HepG2 (cell line): Measurements from ENCODE around the gene SETSIP. TPM values are rescaled to one million over a fixed set of nuclear protein-coding genes. Genes with fewer than 3 reads are reported as not detected.

Experiments
- ATAC-seq: fragments of 200-7000 bp; cut with Tn5 transposase; 3 replicates; pipeline ENCODE4 v1.9.1; 2020; ENCODE audit warnings: mild to moderate bottlenecking, moderate library complexity
- BruUV-seq: library from RNA; stranded (reverse); fragments of 400-500 nt; replicated peaks from 2 replicates; lab custom pipeline; 2021; lab: Mats Ljungman, UMichigan
- CTCF ChIA-PET: fragments of 300-600 bp; formaldehyde crosslinking; extraction: SDS; loops from one replicate; lab custom pipeline; 2021; ENCODE audit warnings: low total read pairs, inconsistent platforms, low intra/inter-chr PET ratio; lab: Yijun Ruan, JAX
- POLR2A ChIA-PET: fragments of 350-600 bp; sonication (Branson Sonifier 250); formaldehyde crosslinking; loops from one replicate; lab custom pipeline; 2020; ENCODE audit warnings: antibody characterized with exemption, inconsistent platforms; lab: Yijun Ruan, JAX
- DNase-seq: peaks from one replicate; pipeline ENCODE4 v3.0.0-alpha.2; 2015; ENCODE audit warnings: low spot score
- FAIRE-seq: peaks from 3 replicates; lab custom pipeline; 2011; peaks lifted over from hg19 to GRCh38; lab: Jason Lieb, UNC
- H2AFZ ChIP-seq: one replicate; pipeline ENCODE4 v1.6.1; 2011; ENCODE audit warnings: low read length, inconsistent platforms
- H3K27ac ChIP-seq: fragments of 300-600 bp; 3 replicates; pipeline ENCODE4 v1.8.0; 2011; ENCODE audit warnings: mixed run types, mild to moderate bottlenecking, mixed read lengths, low read length, inconsistent platforms; ENCODE audit not compliant: insufficient read depth; ENCODE audit errors: extremely low read length
- H3K27me3 ChIP-seq, 2 experiments: fragments of 200-600 bp in 1 of 2; 2 replicates in 1 of 2; 3 replicates in 1 of 2; pipeline versions ENCODE4 v1.6.0 to v1.8.0; 2011; ENCODE audit warnings: low read length in 2 of 2, mild to moderate bottlenecking in 2 of 2, moderate library complexity in 2 of 2, inconsistent platforms in 1 of 2; ENCODE audit not compliant: insufficient read depth in 2 of 2, control insufficient read depth in 1 of 2
- H3K36me3 ChIP-seq, 2 experiments: fragments of 200-600 bp in 1 of 2; replicated peaks in 1 of 2; 2 replicates in 1 of 2; 3 replicates in 1 of 2; pipeline versions ENCODE4 v1.5.1 to v1.8.0; 2011; ENCODE audit warnings: low read length in 2 of 2, inconsistent platforms in 1 of 2; ENCODE audit not compliant: insufficient read depth in 2 of 2, control insufficient read depth in 1 of 2
- H3K4me1 ChIP-seq: 2 replicates; pipeline ENCODE4 v1.5.1; 2012; ENCODE audit warnings: low read length, inconsistent platforms; ENCODE audit not compliant: insufficient read depth
- H3K4me2 ChIP-seq: 2 replicates; pipeline ENCODE4 v1.6.0; 2011; ENCODE audit warnings: low read depth, low read length, inconsistent platforms
- H3K4me3 ChIP-seq, 3 experiments: fragments of 200-600 bp in 1 of 3; sonication (generic), shearing (Covaris generic) in 1 of 3; replicated peaks in 1 of 3; 2 replicates each; pipeline ENCODE4 v1.5.1; 2011 to 2016; ENCODE audit warnings: low read length in 3 of 3, inconsistent platforms in 2 of 3, low read depth in 2 of 3, mild to moderate bottlenecking in 2 of 3, control low read depth in 1 of 3, mixed read lengths in 1 of 3; ENCODE audit not compliant: insufficient read depth in 1 of 3
- H3K79me2 ChIP-seq: one replicate; pipeline ENCODE4 v1.6.1; 2011; ENCODE audit warnings: low read length, inconsistent platforms; ENCODE audit not compliant: insufficient read depth
- H3K9ac ChIP-seq: 2 replicates; pipeline ENCODE4 v1.6.0; 2011; ENCODE audit warnings: mild to moderate bottlenecking, low read depth, low read length, inconsistent platforms; ENCODE audit not compliant: insufficient read depth
- H3K9me3 ChIP-seq: 2 replicates; pipeline ENCODE4 v1.5.1; 2012; ENCODE audit warnings: mild to moderate bottlenecking, low read length
- H4K20me1 ChIP-seq: 2 replicates; pipeline ENCODE4 v1.6.0; 2011; ENCODE audit warnings: inconsistent platforms, mild to moderate bottlenecking, low read length, moderate library complexity; ENCODE audit not compliant: insufficient read depth
- AHR ChIP-seq: IDR thresholded peaks from 2 replicates; pipeline ENCODE4 v1.6.1; 2018; ENCODE audit warnings: missing genetic modification reagents, missing compliant biosample characterization
- ELF3 ChIP-seq: IDR thresholded peaks from 2 replicates; pipeline ENCODE4 v1.6.1; 2016; ENCODE audit warnings: missing genetic modification reagents, missing compliant biosample characterization
- JDP2 ChIP-seq: sonication (generic); formaldehyde crosslinking; IDR thresholded peaks from 2 replicates; pipeline ENCODE4 v1.8.1; 2022; ENCODE audit warnings: missing genetic modification reagents, borderline replicate concordance
- MED8 ChIP-seq: sonication (generic); formaldehyde crosslinking; IDR thresholded peaks from 2 replicates; pipeline ENCODE4 v1.8.1; 2023; ENCODE audit warnings: mild to moderate bottlenecking, missing genetic modification reagents; ENCODE audit not compliant: insufficient replicate concordance
- PHF21A ChIP-seq: sonication (generic); formaldehyde crosslinking; IDR thresholded peaks from 2 replicates; pipeline ENCODE4 v1.5.0; 2020; ENCODE audit warnings: mild to moderate bottlenecking, missing genetic modification reagents
- TCF7L2 ChIP-seq: IDR thresholded peaks from 2 replicates; pipeline ENCODE4 v1.6.1; 2011; ENCODE audit warnings: mild to moderate bottlenecking, low read depth, low read length, moderate library complexity
- ZFP62 ChIP-seq: sonication (generic); formaldehyde crosslinking; IDR thresholded peaks from 2 replicates; pipeline ENCODE4 v1.4.0; 2020; ENCODE audit warnings: missing genetic modification reagents
- ZNF12 ChIP-seq: sonication (generic); formaldehyde crosslinking; IDR thresholded peaks from 2 replicates; pipeline ENCODE4 v1.5.0; 2020; ENCODE audit warnings: missing genetic modification reagents
- ZNF619 ChIP-seq: sonication (generic); formaldehyde crosslinking; IDR thresholded peaks from 2 replicates; pipeline ENCODE4 v1.4.0; 2020; ENCODE audit warnings: mild to moderate bottlenecking, missing genetic modification reagents
- ZNF670 ChIP-seq: sonication (generic); formaldehyde crosslinking; IDR thresholded peaks from 2 replicates; pipeline ENCODE4 v1.8.0; 2022; ENCODE audit warnings: mild to moderate bottlenecking, missing genetic modification reagents, borderline replicate concordance
- WGBS: methylation state at CpG from one replicate; pipeline ENCODE4 v1.1.6; 2017; ENCODE audit warnings: low lambda C conversion rate; 5-methylcytosine and 5-hydroxymethylcytosine counted together
- in situ Hi-C: cut with HindIII; loops from 2 replicates; pipeline ENCODE4 v1.10.0; 2017; ENCODE audit warnings: low pct_unique_long_range_greater_than_20kb; ENCODE audit not compliant: extremely low pct_ligation_motif_present
- intact Hi-C: fragments of 100-400 bp; cut with micrococcal nuclease; formaldehyde crosslinking; loops from one replicate; pipeline ENCODE4 v1.10.0; 2022; ENCODE audit not compliant: unreplicated experiment
- polyA plus RNA-seq, 8 experiments: library from polyadenylated mRNA; depleted of rRNA in 3 of 8; stranded (reverse) in 7 of 8; unstranded in 1 of 8; fragments of >200 nt; fragmentation: Illumina TruSeq in 4 of 8; extraction: Trizol in 4 of 8; gene quantifications; 2 replicates each; pipeline versions ENCODE4 v1.2.1 to v1.2.3, GENCODE V29; 2011 to 2016; ENCODE audit warnings: low read depth in 4 of 8, missing spikeins in 1 of 8, mixed read lengths in 1 of 8; ENCODE audit not compliant: insufficient read depth in 1 of 8
- total RNA-seq, 5 experiments: library from RNA; depleted of rRNA; stranded (reverse); fragments of >200 nt; fragmentation: Illumina TruSeq; extraction: Trizol; gene quantifications; 2 replicates each; pipeline ENCODE4 v1.2.3, GENCODE V29; 2016; ENCODE audit warnings: low read depth in 1 of 5
- TF ChIP-seq, protein P1 (sequence below): sonication (generic); formaldehyde crosslinking; IDR thresholded peaks from 2 replicates; pipeline ENCODE4 v1.5.1; 2020; ENCODE audit warnings: missing genetic modification reagents, mild to moderate bottlenecking, borderline replicate concordance
- TF ChIP-seq, protein P2 (sequence below): sonication (generic); formaldehyde crosslinking; IDR thresholded peaks from 2 replicates; pipeline ENCODE4 v1.5.1; 2020; ENCODE audit warnings: mild to moderate bottlenecking, missing genetic modification reagents, moderate library complexity

Gene SETSIP
- total and polyA plus RNA-seq, 2 of the 13 experiments (the other 11 are each of a cell fraction or from before 2014, with no cell fraction given): not detected

DNA sequence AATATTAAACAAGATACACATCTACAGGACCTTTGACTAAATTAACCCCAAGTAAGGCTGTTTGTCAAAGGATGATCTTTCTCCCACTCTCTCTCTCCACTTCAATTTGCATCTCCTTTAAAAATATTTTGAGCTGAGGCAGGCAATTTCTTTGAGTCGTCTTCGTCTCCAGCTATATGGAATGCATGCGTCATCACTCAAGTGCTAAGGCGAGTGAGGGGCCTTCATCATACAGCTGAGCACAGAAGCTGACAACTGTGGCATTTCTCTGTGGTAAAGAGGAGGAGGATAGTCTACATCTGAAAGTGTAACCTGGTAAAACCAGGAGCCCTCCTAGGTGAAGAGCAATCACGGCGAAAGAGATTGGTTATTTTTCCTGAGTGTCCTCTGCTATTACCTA, 37.8 kb downstream of the SETSIP start:
- ATAC-seq (no peak), FAIRE-seq (no peak), DNase-seq (no peak)
- POLR2A ChIA-PET: no interaction called here
- no peak overlapping the region for H3K4me3 ChIP-seq
- H3K36me3 ChIP-seq: no peaks in the 10 kb centered on the region
- no peaks in the 10 kb centered on the region for H3K79me2 ChIP-seq
- peaks cover 14% of the 10 kb centered on the region for H3K4me1 ChIP-seq
- H3K9me3 ChIP-seq: no peaks in the 10 kb centered on the region
- no TSS peak for BruUV-seq
- H3K4me2 ChIP-seq: no peak overlapping the region
- intact Hi-C loops: no loop called here
- no peak overlapping the region for H3K9ac ChIP-seq
- no peaks in the 10 kb centered on the region for H4K20me1 ChIP-seq
- H2AFZ ChIP-seq: no peak overlapping the region
- no peak overlapping the region for H3K27ac ChIP-seq
- WGBS: 86% methylated on average over 6 of the region's 6 CpGs
- CTCF ChIA-PET: no interaction called here
- TF ChIP-seq AHR (CRISPR knock-in tag) (no peak), ZNF12 (CRISPR knock-in tag) (no peak), PHF21A (CRISPR knock-in tag) (no peak), ZFP62 (CRISPR knock-in tag) (no peak)
- in situ Hi-C loops: no loop called here
- H3K27me3 ChIP-seq: peaks cover 0 to 3% of the 10 kb centered on the region in 2 experiments; a peak in 1 of 5 replicates

DNA sequence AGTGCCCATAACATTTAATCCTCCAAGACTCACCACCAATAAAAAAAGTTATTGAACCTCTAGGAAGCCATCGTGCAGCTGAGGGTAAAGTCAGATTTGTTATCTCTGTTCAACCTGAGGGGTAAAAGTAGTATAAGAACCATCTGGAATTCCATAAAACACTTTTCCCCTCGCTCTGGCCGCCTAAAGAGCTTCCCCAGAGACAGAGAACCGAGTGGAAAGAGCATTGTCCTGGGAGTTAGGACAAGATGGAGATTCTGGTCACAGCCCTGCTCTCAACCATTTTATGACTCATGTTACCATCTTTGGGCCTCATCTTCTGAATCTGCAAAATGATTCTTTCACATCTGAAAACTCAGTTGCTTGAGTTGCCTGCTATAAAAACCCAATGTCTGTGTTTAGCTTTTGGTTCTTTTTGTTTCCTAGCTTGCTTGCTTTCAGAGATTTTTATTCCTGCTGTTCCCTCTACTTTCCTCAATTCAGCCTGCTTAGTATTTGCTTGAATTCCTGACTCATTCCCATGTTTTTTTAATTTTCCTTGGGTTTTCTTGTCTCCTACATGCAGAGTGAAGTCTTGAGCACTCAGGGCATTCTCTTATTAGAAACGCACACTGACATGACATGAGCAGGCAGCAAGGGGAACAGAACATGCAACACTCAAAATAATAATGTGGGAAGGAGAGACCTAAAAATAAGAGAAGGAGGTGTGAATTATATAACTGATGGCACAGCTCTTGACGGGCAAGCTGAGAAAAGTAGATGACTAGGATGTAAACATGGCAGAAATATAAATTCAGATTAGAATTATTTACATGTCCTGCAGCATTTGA, 43.7 kb downstream of the SETSIP start:
- intact Hi-C loops: no loop called here
- Histone ChIP-seq H3K4me3 (no peak overlapping the region), H2AFZ (no peak overlapping the region), H3K9ac (no peak overlapping the region), H3K79me2 (no peaks in the 10 kb centered on the region), H3K27me3 (peaks cover 3 to 34% of the 10 kb centered on the region in 2 experiments; a peak in 3 of 5 replicates), H3K9me3 (no peaks in the 10 kb centered on the region), H4K20me1 (no peaks in the 10 kb centered on the region), H3K4me1 (peaks cover 16% of the 10 kb centered on the region), H3K36me3 (no peaks in the 10 kb centered on the region), H3K27ac (no peak overlapping the region), H3K4me2 (no peak overlapping the region)
- POLR2A ChIA-PET: no interaction called here
- in situ Hi-C loops: no loop called here
- CTCF ChIA-PET: no interaction called here
- 57% methylated on average over 6 of the region's 6 CpGs for WGBS
- FAIRE-seq: no peak
- TF ChIP-seq TCF7L2 (no peak), ZNF670 (CRISPR knock-in tag) (no peak), JDP2 (CRISPR knock-in tag) (no peak), ZNF619 (CRISPR knock-in tag) (no peak), MED8 (no peak), ELF3 (no peak)
- TF ChIP-seq, protein P1, sequence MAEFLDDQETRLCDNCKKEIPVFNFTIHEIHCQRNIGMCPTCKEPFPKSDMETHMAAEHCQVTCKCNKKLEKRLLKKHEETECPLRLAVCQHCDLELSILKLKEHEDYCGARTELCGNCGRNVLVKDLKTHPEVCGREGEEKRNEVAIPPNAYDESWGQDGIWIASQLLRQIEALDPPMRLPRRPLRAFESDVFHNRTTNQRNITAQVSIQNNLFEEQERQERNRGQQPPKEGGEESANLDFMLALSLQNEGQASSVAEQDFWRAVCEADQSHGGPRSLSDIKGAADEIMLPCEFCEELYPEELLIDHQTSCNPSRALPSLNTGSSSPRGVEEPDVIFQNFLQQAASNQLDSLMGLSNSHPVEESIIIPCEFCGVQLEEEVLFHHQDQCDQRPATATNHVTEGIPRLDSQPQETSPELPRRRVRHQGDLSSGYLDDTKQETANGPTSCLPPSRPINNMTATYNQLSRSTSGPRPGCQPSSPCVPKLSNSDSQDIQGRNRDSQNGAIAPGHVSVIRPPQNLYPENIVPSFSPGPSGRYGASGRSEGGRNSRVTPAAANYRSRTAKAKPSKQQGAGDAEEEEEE (CRISPR knock-in tag): no peak
- TF ChIP-seq, protein P2, sequence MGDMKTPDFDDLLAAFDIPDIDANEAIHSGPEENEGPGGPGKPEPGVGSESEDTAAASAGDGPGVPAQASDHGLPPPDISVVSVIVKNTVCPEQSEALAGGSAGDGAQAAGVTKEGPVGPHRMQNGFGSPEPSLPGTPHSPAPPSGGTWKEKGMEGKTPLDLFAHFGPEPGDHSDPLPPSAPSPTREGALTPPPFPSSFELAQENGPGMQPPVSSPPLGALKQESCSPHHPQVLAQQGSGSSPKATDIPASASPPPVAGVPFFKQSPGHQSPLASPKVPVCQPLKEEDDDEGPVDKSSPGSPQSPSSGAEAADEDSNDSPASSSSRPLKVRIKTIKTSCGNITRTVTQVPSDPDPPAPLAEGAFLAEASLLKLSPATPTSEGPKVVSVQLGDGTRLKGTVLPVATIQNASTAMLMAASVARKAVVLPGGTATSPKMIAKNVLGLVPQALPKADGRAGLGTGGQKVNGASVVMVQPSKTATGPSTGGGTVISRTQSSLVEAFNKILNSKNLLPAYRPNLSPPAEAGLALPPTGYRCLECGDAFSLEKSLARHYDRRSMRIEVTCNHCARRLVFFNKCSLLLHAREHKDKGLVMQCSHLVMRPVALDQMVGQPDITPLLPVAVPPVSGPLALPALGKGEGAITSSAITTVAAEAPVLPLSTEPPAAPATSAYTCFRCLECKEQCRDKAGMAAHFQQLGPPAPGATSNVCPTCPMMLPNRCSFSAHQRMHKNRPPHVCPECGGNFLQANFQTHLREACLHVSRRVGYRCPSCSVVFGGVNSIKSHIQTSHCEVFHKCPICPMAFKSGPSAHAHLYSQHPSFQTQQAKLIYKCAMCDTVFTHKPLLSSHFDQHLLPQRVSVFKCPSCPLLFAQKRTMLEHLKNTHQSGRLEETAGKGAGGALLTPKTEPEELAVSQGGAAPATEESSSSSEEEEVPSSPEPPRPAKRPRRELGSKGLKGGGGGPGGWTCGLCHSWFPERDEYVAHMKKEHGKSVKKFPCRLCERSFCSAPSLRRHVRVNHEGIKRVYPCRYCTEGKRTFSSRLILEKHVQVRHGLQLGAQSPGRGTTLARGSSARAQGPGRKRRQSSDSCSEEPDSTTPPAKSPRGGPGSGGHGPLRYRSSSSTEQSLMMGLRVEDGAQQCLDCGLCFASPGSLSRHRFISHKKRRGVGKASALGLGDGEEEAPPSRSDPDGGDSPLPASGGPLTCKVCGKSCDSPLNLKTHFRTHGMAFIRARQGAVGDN (CRISPR knock-in tag): no peak
- no peak for DNase-seq
- ATAC-seq: no peak
- BruUV-seq: no TSS peak
